Measurements from ENCODE around the gene COL4A5.

GRCh38 chrX:108736509-108737479 is 297.2 kb downstream of the COL4A5 start, which contains the start of gene IRS4:
- no peak for TF ChIP-seq POLR2A (IDR thresholded peaks at IDR 0.05; ENCODE audit: low read length)
- TF ChIP-seq GATA1 (IDR thresholded peaks at IDR 0.05; ENCODE audit: low read depth, low read length), result no peak
